IgD-negative memory B cell (primary cell): Measurements from ENCODE around the gene PRPH. TPM values are rescaled to one million over a fixed set of nuclear protein-coding genes. Genes with fewer than 3 reads are reported as not detected.
"Not testable (repeated sequence)": the region's sequence is repeated elsewhere in the genome, so short reads cannot be mapped to it uniquely, and the experiment has no call there.

Source experiments
- H3K27ac Mint-ChIP-seq, 3 donors: one replicate each; pipeline ENCODE4 v1.8.0; 2020 to 2022; ENCODE audit warnings: mild to moderate bottlenecking in 3 of 3, mixed read lengths in 3 of 3, moderate library complexity in 1 of 3
- H3K27me3 Mint-ChIP-seq: one replicate; pipeline ENCODE4 v1.8.0; 2021; ENCODE audit warnings: mixed read lengths
- H3K36me3 Mint-ChIP-seq: one replicate; pipeline ENCODE4 v1.8.0; 2020; ENCODE audit warnings: mild to moderate bottlenecking, mixed read lengths
- H3K4me1 Mint-ChIP-seq, 3 donors: one replicate each; pipeline ENCODE4 v1.8.0; 2020 to 2022; ENCODE audit warnings: mixed read lengths in 3 of 3, mild to moderate bottlenecking in 1 of 3
- H3K4me3 Mint-ChIP-seq, 4 donors: one replicate each; pipeline ENCODE4 v1.8.0; 2020 to 2022; ENCODE audit warnings: mild to moderate bottlenecking in 4 of 4, mixed read lengths in 4 of 4, moderate library complexity in 3 of 4
- H3K9me3 Mint-ChIP-seq, 3 donors: one replicate each; pipeline ENCODE4 v1.8.0; 2020 to 2021; ENCODE audit warnings: mixed read lengths in 3 of 3, mild to moderate bottlenecking in 1 of 3
- polyA plus RNA-seq: library from polyadenylated mRNA; unstranded; fragments of 300-500 nt; fragmentation: Illumina TruSeq; gene quantifications from one replicate; pipeline ENCODE4 v1.2.3, GENCODE V29; 2021

The PRPH gene
- polyA plus RNA-seq, 1 donor from 2014 or later: not detected

- Mint-ChIP-seq H3K27ac (peak overlapping the region in 1 of 3 donors; percentile 39), H3K4me1 (peaks cover 3 to 11% (median 8%) of the 10 kb centered on the region in 3 donors), H3K4me3 (peak overlapping the region in 1 of 4 donors; percentile 82)
- H3K9me3 Mint-ChIP-seq, H3K27me3 Mint-ChIP-seq, H3K36me3 Mint-ChIP-seq: not testable (repeated sequence)
Observed at GRCh38 chr12:49269191-49269590, 25.8 kb upstream of the PRPH start.

- no peaks in the 10 kb centered on the region for H3K9me3 Mint-ChIP-seq
- peaks cover 0 to 3% (median 0%) of the 10 kb centered on the region in 3 donors for H3K4me1 Mint-ChIP-seq
- no peak overlapping the region for H3K4me3 Mint-ChIP-seq
- H3K27me3 Mint-ChIP-seq: no peaks in the 10 kb centered on the region
- no peak overlapping the region for H3K27ac Mint-ChIP-seq
- peaks cover 5% of the 10 kb centered on the region for H3K36me3 Mint-ChIP-seq
Observed at GRCh38 chr12:49272790-49273725, 21.9 kb upstream of the PRPH start.

- Mint-ChIP-seq H3K9me3 (no peaks in the 10 kb centered on the region), H3K27ac (no peak overlapping the region), H3K4me1 (no peaks in the 10 kb centered on the region), H3K27me3 (no peaks in the 10 kb centered on the region), H3K4me3 (no peak overlapping the region), H3K36me3 (peaks cover 5% of the 10 kb centered on the region)
Observed at GRCh38 chr12:49273726-49274395, 21.1 kb upstream of the PRPH start.

DNA sequence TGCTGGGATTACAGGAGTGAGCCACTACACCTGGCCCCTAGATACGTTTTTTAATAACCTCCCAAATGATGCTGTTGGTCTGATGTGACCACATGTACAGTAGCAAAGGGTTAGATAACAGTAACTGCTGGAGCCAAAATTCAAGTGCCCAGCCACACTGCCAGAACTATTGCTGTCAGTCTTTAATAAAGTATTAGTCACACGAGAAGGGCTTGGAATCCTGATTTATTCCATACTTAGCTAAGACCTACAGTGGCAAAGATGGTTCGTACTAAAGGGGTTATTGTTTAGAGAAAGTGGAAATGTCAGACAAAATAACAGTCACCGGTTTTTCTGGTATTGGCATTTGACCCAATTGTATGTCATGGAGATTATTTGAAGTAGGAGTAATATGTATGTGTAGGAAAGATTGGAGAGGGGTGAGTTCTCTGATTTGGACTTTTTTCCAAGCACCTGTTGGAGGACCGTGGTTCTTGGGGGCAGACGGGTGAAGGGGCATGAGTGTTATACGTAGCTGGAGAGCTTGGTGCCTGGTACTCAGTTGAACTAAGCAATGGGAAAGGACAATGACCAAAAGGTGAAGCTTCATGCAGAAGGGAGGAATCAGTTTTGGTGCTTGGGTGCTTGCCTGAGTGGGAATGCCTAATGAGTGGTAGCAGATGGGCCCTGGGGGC is 20.4 kb upstream of the PRPH start:
- Mint-ChIP-seq H3K4me3 (no peak overlapping the region), H3K4me1 (no peaks in the 10 kb centered on the region), H3K9me3 (no peaks in the 10 kb centered on the region), H3K27ac (peak overlapping the region in 1 of 3 donors; percentile 48), H3K36me3 (peaks cover 5% of the 10 kb centered on the region), H3K27me3 (peaks cover 2% of the 10 kb centered on the region)

DNA sequence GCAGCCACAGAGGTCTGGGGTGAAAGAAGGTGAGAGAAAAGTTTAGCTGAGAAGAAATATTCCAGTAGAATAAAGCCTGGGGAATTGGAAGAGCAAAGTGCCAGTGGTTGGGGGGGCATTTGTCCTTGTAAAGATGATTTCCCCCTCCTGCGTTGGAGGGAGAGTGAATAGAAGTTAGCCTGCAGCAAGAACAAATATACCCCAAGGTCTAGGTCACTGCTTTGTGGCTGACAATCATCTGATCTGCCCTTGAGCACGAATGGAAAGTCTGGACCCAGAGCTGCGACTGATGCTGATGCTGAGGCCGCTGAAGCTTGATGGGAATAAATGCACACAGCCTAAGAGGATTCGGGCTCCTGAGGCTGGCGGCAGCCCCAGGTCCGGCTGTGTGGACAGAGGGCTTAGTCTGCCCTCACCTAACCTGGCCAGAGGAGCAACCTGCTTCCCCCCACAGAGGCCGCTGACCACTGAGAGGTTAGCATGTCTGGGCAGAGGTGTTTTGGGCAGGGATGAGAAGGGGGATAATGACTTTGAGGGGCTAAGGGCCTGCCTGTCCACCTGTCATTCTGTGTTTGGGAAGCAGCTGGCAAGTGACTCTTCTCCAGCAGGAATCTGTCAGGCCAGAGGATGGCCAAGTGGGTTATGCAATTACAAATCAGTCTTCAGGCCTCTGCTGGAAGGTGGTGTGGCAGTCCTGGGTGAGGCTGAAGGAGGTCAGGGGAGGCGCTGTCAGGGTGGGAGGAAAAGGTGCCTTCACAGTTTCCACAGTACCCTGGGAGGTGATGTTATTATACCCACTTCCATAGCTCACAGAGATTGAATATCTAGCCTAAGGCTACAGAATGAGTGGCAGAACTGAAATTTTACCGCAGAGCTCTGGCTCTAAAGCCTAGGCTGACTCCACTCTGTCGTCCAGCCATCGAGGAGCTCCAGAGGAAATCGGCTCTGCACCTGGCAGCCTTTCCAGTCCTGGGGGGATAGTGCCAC is 18.4 kb upstream of the PRPH start:
- Mint-ChIP-seq H3K36me3 (peaks cover 5% of the 10 kb centered on the region), H3K4me3 (no peak overlapping the region), H3K9me3 (no peaks in the 10 kb centered on the region), H3K27ac (no peak overlapping the region), H3K27me3 (peaks cover 2% of the 10 kb centered on the region), H3K4me1 (no peaks in the 10 kb centered on the region)

DNA sequence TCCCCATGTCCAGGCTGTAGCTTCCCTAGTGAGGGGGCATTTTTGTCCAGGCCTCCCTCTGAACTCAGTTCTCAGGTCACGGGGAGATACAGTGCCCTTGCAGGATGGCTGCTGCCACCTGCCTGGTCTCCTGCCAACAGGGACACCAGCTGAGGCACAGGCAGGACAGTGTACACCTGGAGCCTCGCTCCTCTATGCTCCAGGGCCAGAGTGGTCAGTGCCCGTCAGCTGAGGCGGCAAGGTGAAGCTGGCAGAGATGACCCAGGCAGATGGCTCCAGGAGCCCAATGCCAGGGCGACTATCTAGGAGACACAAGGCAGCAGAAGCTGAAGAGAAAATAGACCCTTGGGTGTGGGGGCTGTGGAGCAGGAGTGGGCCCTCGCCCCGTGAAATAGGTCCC is 17.5 kb upstream of the PRPH start:
- Mint-ChIP-seq H3K27ac (no peak overlapping the region), H3K4me3 (no peak overlapping the region), H3K27me3 (peaks cover 7% of the 10 kb centered on the region), H3K4me1 (no peaks in the 10 kb centered on the region), H3K9me3 (no peaks in the 10 kb centered on the region), H3K36me3 (peaks cover 5% of the 10 kb centered on the region)

DNA sequence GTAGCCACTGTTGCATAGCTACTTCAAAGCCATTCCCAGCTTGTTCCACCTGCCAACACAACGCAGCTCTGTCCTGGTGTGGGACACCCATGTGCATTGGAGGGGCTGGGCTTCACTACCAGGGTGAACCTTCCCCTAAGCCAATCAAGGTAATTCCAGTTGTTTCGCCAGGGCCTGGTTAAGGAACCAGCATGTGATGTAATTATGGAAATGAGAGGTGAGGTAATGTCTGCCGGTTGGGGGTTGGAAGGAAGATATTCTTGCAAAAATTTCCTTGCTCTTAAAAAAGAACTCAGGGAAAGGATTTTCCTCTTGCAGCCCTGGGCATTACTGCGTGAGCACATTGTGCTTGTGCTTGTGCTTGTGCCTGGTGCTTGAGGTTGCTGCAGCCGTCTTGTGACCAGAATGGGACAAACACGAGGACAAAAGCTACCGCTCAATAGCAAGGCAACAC is 15.2 kb upstream of the PRPH start:
- Mint-ChIP-seq H3K4me3 (no peak overlapping the region), H3K36me3 (no peaks in the 10 kb centered on the region)

DNA sequence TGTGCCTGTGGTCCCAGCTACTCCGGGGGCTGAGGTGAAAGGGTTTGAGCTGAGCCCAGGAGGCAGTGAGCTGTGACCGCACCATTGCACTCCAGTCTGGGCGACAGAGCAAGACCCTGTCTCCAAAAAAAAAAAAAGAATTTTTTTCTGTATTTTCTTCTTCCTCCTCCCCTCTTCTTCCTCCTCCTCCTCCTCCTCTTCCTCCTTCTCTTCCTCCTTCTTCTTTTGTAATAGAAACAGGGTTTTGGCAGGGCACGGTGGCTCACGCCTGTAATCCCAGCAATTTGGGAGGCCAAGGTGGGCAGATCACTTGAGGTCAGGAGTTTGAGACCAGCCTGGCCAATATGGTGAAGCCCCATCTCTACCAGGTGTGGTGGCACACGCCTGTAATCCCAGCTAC is 14.4 kb upstream of the PRPH start:
- not testable (repeated sequence) for H3K4me1 Mint-ChIP-seq, H3K27ac Mint-ChIP-seq, H3K9me3 Mint-ChIP-seq, H3K4me3 Mint-ChIP-seq, H3K36me3 Mint-ChIP-seq
- H3K27me3 Mint-ChIP-seq: peaks cover 15% of the 10 kb centered on the region

More for the DNA sequence above, 15.2 kb upstream of the PRPH start:
- Mint-ChIP-seq H3K27me3 (peaks cover 13% of the 10 kb centered on the region), H3K4me1 (no peaks in the 10 kb centered on the region), H3K27ac (no peak overlapping the region), H3K9me3 (no peaks in the 10 kb centered on the region)

DNA sequence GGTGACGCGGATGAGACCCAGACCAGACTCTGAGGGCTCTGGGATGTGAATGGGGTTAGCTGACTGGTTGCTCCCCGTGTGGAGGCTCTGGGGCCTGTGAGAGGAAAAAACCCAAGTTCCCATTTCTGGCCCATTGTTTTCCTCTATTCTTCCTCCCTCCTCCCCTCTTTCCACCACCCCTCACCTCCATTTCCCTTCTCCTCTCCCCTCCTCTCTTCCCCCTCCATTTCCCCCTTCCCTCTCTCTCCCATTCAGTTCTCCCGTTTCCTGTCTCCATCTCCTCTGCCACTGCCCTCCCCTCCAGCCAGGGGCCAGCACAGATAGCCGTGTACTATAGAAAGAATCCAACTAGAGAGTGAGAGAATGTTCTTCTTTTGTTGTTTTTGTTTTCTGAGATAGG is 12.6 kb upstream of the PRPH start:
- no peak overlapping the region for H3K4me3 Mint-ChIP-seq
- H3K27ac Mint-ChIP-seq: no peak overlapping the region
- H3K36me3 Mint-ChIP-seq: no peaks in the 10 kb centered on the region
- H3K27me3 Mint-ChIP-seq: peaks cover 17% of the 10 kb centered on the region
- no peaks in the 10 kb centered on the region for H3K4me1 Mint-ChIP-seq
- H3K9me3 Mint-ChIP-seq: no peaks in the 10 kb centered on the region

GRCh38 chr12:49282740-49283375 is 12.1 kb upstream of the PRPH start:
- H3K4me1 Mint-ChIP-seq, H3K4me3 Mint-ChIP-seq, H3K36me3 Mint-ChIP-seq, H3K9me3 Mint-ChIP-seq, H3K27ac Mint-ChIP-seq: not testable (repeated sequence)
- peaks cover 20% of the 10 kb centered on the region for H3K27me3 Mint-ChIP-seq

DNA sequence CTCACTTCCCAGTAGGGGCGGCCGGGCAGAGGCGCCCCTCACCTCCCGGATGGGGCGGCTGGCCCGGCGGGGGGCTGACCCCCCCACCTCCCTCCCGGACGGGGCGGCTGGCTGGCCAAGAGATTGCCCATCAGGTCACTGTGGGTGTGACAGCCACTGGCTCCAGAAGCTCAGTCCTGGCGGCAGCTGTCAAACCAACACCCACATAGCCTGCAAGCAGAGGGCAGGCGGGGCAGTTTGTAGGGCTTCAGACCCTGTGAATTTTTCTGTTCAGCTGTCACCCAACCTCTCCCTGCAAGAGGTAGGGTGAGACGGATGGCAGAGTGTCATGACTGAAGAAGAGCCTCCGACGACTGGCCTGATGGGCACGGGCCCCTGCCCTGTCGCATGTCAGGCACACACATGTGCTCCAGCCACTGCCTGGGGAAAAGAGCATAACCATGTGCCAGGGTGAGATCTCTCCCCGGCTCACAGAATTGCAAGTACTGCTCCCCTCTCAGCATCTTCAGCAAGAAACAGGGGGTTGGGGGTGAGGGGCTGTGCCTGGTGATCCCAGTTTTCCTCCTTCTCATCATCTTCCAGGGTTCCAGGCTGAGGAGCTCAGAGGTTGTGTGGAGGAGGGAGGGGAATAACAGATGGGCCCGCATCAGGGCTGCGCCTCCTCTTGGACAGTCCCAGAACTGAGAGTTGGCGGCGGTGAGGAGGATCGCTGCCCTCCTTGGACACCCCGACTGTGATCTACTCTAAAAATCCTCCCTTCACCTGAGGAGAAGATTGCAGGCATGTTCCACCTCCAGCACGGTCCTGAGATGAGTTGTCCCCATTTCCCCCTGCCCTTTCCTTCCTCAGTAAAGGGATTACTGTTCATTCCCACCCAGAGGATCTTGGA is 11.2 kb upstream of the PRPH start:
- H3K4me3 Mint-ChIP-seq: no peak overlapping the region
- H3K4me1 Mint-ChIP-seq: peaks cover 0 to 2% (median 0%) of the 10 kb centered on the region in 3 donors
- peaks cover 28% of the 10 kb centered on the region for H3K27me3 Mint-ChIP-seq
- no peaks in the 10 kb centered on the region for H3K36me3 Mint-ChIP-seq
- H3K27ac Mint-ChIP-seq: peak overlapping the region in 1 of 3 donors; percentile 74
- H3K9me3 Mint-ChIP-seq: no peaks in the 10 kb centered on the region

GRCh38 chr12:49284672-49285071 is 10.3 kb upstream of the PRPH start:
- H3K9me3 Mint-ChIP-seq: no peaks in the 10 kb centered on the region
- peaks cover 26% of the 10 kb centered on the region for H3K27me3 Mint-ChIP-seq
- no peak overlapping the region for H3K4me3 Mint-ChIP-seq
- no peak overlapping the region for H3K27ac Mint-ChIP-seq
- no peaks in the 10 kb centered on the region for H3K36me3 Mint-ChIP-seq
- H3K4me1 Mint-ChIP-seq: peaks cover 0 to 2% (median 0%) of the 10 kb centered on the region in 3 donors

GRCh38 chr12:49287876-49288275 is 7.1 kb upstream of the PRPH start:
- Mint-ChIP-seq H3K27me3 (peaks cover 20% of the 10 kb centered on the region), H3K9me3 (no peaks in the 10 kb centered on the region), H3K36me3 (no peaks in the 10 kb centered on the region), H3K27ac (no peak overlapping the region), H3K4me1 (peaks cover 0 to 2% (median 0%) of the 10 kb centered on the region in 3 donors), H3K4me3 (no peak overlapping the region)
